ENCODE results near the gene POLR2I.
"Not testable (repeated sequence)": the region's sequence is repeated elsewhere in the genome, so short reads cannot be mapped to it uniquely, and the experiment has no call there.

The POLR2I gene

DNA sequence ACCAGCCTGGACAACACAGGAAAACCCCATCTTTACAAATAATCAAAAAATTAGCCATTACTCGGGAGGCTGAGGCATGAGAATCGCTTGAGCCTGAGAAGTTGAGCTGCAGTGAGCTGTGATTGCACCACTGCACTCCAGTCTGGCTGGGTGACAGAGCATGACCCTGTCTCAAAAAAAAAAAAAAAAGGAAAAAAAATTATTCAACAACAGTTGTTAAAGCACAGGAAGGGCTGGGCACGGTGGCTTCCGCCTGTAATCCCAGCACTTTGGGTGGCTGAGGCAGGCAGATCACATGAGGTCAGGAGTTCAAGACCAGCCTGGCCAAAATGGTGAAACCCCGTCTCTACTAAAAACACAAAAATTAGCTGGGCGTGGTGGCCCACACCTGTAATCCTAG lies 16.5 kb upstream of the POLR2I start:
- not testable (repeated sequence) for DNase-seq

DNA sequence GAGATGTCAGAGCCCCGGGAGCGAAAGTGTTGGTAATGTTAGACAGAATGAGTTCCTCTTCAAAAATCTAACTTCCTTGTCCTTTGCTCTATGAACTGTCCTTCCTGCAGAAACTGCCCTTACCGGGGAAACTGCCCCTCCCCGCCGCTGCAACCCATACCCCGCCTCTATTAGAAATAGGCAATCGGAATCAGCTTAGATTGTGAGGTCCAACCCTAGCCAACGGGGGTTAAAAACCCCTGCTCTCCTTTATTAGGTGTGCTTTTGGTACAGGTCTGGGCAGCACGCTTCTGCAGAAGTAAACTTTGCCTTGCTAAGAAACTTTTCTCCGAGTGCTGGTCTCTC lies 13.7 kb upstream of the POLR2I start:
- no peak for DNase-seq

DNA sequence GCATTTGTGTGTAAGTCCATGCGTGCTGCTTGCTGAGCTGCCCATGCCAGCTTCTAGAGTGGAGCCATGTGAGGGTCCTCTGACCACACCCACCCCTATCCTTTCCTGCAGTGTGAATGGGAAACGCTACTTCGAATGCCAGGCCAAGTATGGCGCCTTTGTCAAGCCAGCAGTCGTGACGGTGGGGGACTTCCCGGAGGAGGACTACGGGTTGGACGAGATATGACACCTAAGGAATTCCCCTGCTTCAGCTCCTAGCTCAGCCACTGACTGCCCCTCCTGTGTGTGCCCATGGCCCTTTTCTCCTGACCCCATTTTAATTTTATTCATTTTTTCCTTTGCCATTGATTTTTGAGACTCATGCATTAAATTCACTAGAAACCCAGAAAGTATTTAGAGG lies 10.9 kb upstream of the POLR2I start:
- no peak for DNase-seq

DNA sequence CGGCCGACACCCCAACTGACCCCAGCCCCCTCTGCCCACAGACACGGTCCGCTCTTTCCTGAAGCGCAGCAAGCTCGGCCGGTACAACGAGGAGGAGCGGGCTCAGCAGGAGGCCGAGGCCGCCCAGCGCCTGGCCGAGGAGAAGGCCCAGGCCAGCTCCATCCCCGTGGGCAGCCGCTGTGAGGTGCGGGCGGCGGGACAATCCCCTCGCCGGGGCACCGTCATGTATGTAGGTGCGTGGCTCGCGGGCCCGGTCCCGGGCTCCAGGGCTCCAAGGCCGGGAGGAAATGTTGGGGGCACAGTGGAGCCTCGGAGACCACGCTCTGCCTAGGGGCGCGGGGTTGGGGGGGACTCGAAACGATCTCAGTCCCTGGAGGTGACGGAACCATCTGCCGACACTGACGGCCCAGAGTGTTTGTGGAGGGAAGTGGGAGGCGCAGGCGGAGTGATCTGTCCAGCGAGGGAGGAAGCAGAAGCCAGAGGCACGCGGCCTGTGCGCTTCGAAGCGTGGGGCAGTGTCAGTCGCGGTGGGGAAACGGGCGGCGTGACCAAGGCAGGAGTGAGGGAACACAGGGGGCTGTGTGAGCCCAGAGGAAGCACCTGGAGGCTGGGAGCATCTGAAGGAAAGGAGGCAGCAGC lies 6.9 kb upstream of the POLR2I start:
- no peak for DNase-seq

DNA sequence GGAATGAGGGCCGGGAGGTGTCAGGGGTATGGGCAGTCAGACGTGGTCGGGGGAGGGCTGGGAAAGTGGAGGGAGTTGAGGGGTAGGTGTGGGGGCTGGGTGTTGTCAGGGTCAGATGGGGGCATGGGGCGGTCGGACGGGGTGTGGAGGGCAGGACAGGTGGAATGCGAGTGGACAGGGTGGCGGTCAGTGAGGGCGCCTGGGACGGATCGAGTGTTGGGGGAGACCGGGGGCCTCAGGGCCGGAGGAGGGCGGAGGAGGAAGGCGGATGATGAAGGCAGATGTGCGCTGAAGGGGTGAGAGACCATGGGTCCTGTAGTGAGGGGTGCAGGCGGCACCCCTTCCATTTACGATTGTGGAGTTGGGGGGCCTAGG lies 6.3 kb upstream of the POLR2I start:
- no peak for DNase-seq

DNA sequence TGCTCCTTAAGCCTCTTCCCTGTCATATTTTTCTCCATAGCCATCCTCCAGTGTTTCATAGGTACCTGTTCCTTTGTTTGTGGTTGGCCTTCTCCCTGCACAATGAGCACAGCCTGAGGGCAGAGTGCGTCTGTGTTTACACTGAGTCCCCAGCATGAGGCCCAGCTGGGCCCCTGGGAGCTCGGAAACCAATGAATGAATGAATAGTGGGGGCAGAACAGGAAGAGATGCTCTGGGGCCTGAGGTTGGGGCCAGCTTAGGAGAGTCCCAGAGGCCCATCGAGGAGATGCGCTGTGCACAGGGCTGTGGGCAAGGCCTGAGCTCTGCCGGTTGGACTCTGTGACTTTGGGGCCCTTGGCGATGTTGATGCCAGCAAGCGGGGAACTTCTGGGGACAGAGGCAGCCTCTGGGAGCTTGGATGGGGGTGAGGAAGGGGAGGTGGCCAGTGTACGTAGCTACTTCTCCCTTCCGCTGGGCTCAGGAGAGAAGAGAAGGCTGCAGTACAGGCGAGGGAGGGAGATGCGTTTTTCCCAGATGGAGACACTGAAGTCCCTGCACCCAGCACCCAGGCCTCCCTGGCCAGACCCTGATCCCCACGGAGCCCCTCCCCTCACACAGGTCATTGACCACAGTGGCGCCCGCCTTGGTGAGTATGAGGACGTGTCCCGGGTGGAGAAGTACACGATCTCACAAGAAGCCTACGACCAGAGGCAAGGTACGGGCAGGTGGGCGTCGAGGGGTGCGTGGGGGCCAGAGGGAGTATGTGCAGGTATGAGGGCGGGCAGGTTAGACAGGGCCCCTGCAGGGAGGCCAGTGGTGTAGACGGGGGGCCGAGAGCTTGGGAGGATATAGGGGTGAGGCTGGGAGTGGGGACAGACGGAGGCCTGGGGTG lies 5.7 kb upstream of the POLR2I start:
- DNase-seq = no peak

DNA sequence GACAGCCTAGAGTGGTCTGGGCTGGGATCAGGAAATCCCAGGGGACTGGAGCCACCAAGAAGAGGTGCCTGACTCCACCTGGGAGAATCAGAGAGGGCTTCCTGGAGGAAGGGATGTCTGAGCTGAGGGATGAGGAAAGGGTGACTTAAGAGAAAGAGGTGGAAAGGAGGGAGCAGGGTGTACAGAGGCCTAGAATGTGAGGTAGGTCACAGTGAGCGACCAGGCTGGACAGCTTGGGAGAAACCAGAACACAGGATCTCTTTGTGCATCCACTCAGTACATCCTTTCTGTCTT lies 1.6 kb upstream of the POLR2I start:
- no peak for DNase-seq

DNA sequence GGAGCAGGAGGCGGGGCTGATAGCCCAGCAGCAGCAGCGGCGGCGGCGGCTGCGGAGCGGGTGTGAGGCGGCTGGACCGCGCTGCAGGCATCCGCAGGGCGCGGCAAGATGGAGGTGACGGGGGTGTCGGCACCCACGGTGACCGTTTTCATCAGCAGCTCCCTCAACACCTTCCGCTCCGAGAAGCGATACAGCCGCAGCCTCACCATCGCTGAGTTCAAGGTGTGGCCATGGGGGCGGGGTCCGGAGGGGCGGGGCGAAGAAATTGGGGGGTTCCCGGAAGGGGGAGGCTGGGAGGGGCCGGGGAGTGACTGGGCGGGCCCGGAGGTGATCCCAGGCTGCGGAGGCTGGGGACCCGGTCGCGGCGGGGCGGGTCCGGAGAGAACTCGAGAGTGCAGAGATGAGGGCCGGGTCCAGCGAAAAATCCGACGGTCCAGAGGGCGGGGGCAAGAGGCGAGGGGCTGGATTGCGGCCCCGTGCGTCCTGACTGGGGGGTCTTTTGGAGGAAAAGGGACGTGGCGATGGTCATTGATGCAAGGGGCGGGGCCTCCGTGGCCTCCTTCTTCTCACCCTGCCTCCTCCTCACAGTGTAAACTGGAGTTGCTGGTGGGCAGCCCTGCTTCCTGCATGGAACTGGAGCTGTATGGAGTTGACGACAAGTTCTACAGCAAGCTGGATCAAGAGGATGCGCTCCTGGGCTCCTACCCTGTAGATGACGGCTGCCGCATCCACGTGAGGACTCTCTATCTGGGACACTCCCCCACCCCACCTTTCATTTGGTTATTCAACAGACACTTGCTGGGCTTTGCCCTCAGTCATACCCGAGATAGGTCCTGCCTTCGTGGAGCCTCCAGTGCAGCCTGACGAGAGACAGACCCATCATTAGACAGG lies 1.0 kb upstream of the POLR2I start, which contains the start of gene TBCB:
Gene TBCB (plus strand): TSS at position 16 of the 891 bp plus-strand sequence. CDS start 93 bp downstream, at position 109.
- DNase-seq = no peak

DNA sequence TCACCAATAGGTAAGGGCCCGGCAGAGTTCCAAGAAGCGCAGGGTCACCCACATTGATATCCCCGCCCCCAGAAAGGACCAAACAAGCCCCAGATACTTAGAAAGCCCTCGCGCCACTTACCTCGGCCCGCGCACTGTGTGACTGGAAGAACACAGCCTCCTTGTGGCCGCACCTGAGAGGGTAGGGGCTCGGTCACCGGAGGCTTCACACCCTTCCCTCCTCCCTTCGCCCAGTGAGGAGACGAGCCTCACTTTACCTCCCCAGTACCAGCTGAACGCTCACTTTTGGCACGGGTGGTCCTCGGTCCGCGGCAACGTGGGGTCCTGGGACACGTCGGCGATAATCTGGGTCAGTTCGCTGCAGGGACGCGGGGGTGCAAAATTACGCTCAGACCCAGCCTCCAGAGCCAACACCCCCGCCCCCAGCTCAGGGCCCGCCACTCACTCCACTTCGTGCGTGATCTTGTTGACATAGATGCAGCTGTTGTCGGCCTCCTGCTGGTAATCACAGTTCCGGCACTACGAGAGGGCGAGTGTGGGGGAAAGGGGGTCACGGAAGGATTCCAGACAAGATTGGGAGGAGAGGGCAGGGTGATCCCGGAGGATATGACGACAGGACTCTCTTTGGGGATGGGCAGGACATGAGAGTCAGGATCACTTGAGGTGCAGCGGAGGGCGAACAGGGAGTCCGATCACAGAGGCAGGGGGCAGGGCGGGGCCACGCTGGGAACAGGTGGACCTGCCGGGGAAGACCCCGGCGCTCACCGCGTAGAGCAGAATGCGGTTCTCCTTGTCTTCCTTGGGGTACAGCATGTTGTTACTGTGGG lies 568 bp downstream of the POLR2I start:
- no peak for DNase-seq

DNA sequence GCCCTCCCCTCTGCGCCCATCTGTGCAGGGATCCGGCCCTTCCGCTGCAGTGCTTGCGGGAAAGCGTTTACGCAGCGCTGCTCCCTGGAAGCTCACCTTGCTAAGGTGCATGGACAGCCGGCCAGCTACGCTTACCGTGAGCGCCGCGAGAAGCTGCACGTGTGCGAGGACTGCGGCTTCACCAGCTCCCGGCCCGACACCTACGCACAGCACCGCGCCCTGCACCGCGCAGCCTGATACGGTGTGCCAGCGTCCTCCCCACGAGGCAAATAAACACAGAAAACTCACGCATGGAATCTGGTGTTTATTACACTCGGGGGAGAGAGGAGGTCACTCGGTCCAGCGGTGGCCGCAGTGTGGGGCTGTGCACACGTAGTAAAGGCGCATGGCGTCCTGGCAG lies 1.2 kb downstream of the POLR2I start:
- no peak for DNase-seq

DNA sequence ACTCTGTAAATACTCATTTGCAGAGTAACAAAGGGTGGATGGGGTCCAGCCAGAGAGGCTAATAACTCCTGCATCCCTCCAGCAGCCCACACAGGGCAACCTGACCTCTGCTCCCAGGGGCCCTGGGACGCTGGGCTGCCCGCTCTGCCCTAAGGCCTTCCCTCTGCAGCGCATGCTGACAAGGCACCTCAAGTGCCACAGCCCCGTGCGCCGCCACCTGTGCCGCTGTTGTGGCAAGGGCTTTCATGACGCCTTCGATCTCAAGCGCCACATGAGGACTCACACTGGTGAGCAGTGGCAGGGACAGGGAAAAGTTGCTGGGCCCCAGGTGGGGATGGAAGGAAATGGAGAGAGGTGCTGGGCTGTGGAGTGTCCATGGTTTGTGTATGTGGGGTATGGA lies 2.0 kb downstream of the POLR2I start:
- no peak for DNase-seq

DNA sequence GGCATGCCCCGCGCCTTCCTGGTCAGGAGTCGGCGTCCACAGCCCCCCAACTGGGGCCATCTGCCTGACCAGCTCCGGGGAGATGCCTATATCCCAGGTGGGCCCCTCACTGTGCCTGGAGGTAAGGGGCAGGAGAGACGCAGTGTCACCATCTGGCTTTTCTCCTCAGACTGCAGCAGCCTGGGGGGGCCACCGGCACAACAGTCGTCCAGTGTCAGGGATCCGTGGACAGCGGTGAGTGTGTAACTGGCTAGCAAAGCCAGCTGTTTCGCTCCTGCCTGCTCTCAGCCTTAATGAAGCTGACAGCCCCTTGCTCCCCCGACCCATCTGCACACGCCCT lies 3.5 kb downstream of the POLR2I start:
- DNase-seq = no peak

DNA sequence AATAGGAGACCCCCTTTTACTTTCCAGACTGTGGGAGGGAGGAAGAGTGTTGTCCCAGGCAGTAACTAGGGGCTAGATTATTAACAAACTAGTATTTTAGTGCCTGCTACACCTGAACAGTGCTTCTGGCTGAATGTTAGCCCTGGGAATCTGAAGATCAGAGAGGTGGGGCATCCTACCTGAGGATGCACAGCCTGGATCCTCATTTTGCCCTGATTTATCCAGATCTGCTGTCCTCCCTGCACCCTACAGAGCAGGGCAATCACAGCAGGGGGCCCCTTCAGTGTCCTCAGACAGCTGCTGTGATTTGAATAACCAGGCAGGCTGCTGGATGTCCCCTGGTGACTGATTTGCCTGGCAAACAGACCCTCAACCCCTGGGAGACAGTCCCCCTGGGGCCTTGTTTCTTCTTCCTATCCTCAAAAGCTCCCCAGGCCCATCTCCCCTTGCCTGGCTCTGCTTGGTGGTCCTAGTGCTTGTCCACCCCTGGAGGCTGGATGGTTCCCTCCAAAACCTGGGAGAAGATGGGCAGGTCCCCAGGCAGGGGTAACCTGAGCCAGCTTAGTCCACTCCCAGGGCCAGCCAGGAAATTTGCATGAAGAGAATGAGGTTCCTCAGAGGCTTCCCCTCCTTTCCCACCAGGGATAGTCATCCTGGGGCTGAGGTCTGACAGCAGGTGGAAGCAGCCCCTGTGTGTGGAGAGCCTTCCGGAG lies 4.0 kb downstream of the POLR2I start, which contains the start of gene OVOL3:
Gene OVOL3 (plus strand): TSS at position 657 of the 713 bp plus-strand sequence. CDS start 60 bp downstream, outside the sequence.
- no peak for DNase-seq

DNA sequence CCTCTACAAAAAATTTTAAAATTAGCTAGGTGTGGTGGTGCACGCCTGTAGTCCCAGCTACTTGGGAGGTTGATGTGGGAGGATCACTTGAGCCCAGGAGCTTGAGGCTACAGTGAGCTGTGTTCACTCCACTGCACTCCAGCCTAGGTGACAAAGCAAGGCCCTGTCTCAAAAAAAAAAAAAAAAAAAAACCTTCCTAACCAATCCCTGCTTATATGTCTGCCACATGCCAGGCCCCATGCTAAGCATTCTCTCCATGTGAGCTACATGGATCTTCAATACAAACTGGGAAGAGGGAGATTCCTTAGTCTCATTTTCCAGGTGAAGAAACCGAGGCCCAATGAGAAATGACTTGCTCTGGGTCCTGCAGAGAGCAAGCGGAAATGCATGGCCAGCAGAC lies 6.0 kb downstream of the POLR2I start:
- DNase-seq = no peak

DNA sequence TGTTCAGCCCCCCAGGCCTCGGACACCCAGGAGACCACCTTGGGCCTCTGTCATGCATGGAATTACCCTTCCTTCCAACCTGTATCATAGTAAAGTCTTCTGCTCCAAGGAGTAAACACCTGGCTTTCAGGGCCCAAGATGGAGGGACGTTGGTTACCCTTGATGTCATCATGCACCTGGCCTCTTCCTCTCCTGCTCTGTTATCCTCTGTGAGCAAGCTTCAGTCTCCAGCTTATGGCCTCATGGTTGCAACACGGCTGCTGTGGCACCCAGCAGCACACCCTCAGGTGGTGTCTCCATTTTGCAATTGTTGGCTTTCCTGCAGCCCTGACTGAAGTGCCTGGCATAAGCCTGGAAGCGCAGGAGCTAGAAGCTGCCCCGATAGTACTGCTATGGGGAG lies 7.7 kb downstream of the POLR2I start:
- DNase-seq = no peak

DNA sequence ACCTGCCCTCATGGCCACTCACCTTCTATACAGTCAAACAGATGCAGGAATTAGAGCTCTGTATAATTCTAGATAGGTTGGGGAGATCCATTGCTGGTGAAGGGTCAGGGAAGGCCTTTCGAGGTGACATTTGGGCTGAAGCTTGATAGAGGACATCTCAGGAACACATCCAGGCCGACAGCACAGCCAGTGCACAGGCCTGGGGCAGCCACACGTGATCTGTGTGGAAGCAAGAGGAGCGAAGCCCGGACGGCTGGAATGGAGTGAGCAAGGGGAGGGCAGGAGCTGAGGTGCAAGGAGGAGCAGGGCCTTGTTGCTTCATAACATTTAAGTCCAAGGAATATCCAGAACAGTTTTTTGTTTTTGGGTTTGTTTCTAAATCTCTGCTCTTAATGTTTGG lies 8.2 kb downstream of the POLR2I start:
- no peak for DNase-seq

DNA sequence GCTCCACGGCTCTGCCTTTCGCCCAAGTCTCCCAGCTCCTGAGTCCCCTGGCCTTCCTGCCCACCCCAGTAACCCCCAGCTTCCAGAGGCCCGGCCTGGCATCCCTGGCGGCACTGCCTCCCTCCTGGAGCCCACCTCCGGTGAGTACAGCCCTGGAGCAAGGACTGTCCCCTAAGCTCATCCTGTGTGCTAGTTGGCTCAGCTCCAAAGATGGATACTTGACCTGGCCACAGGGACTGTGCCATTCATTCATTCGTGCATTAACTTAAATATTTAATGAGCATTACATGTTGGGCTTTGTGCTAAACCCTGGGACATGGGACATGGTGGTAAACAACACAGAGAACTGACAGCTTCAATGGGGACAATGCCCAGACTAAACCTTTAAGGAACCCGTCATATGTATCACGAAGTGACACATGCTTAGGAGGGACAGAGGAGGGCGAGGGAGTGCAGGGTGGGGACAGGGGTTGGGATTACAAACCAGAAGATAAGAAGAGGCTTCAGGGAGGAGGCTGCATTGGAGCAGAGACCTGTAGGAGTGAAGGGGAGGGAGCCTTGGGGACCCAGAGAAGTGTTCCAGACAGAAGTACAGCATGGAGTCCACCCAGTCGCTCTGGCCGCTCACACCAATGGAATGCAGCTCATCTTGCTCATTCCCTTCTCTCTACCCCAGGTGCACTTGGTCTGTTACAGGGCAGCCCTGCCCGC lies 10.7 kb downstream of the POLR2I start:
- DNase-seq = peak; percentile 5

DNA sequence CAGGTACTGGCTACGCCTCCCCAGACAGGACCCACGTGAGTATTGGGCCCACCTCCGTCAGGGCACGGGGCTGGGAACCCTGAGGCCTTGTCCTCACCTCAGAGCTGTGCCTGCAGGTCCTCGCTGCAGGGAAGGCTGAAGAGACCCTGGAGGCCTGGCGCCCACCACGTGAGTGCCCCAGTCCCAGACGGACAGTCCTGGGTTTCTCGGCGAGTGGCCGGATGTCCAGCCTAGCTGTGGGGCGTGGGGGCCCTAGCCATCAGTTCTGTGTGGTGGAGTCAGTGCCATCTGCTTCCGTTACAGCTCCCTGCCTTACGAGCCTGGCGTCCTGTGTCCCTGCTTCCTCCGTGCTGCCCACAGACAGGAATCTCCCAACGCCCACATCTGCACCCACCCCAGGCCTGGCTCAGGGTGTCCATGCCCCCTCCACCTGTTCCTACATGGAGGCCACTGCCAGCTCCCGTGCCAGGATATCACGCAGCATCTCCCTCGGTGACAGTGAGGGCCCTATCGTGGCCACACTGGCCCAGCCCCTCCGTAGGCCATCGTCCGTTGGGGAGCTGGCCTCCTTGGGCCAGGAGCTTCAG lies 11.5 kb downstream of the POLR2I start:
- no peak for DNase-seq

DNA sequence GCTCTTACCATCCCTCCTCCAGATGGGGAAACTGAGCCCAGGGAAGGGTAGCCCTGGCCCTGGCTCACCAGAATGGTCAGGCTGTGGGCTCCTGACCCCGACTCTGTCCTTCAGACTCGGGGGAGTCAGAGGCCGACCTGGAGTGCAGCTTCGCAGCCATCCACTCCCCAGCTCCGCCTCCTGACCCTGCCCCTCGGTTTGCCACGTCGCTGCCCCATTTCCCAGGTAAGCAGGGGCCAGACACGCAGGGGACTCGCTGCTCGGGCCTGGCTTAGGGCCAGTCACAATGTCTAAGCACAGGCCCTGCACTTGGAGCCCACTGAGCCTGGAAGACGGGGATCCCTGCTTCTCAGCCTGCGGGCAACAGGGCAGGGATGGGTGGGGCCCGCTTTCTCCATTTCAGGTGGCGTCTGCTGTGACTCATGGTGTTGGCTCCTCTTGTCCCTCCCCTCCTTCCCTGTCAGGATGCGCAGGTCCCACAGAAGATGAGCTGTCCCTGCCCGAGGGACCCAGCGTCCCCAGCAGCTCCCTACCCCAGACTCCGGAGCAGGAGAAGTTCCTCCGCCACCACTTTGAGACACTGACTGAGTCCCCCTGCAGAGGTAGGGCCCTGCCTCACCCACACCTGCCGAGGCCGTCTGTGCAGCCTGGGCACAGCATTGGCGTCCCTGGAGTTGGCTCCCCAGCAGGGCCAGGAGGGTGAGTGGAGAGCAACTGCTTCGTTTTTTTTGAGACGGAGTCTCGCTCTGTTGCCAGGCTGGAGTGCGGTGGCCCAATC lies 12.9 kb downstream of the POLR2I start:
- DNase-seq = no peak

DNA sequence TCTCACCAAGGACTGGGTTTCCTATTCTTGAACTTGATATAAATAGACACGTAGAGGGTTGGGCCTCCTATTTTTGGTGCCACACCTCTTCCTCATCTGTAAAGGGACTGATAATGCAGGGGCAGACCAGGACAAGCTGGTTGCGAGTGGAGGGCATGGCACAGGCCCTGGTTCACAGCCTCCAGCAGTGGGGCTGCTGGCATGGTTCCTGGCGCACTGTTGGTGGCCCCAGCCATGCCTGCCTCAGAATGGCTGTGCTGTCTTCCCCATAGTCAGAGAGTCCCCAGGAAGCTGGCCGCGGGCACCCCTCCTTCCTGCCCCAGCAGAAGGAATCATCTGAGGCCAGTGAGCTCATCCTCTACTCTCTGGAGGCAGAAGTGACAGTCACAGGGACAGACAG lies 14.2 kb downstream of the POLR2I start:
- DNase-seq = no peak

All from OCI-M1 (cell line).